Activated CD8-positive, alpha-beta T cell treated with anti-CD3 and anti-CD28 coated beads for 36 hours (primary cell): ENCODE results near the gene P2RX3. TPM values are rescaled to one million over a fixed set of nuclear protein-coding genes. Genes with fewer than 3 reads are reported as not detected.
"Not testable (repeated sequence)": the region's sequence is repeated elsewhere in the genome, so short reads cannot be mapped to it uniquely, and the experiment has no call there.

Source experiments
- ATAC-seq: fragments of 200-7000 bp; cut with Tn5 transposase; one replicate; pipeline ENCODE4 v1.10.0; 2021; ENCODE audit warnings: mild to moderate bottlenecking, moderate library complexity
- CTCF ChIA-PET: fragments of 350-600 bp; sonication (Branson Sonifier 250); formaldehyde crosslinking; loops from one replicate; lab custom pipeline; 2021; ENCODE audit warnings: antibody characterized with exemption; lab: Charles Lee
- POLR2A ChIA-PET: fragments of 350-600 bp; sonication (Branson Sonifier 250); formaldehyde crosslinking; loops from one replicate; lab custom pipeline; 2021; ENCODE audit warnings: antibody characterized with exemption; lab: Charles Lee
- DNase-seq: peaks from one replicate; pipeline ENCODE4 v3.0.0-alpha.2; 2020
- H3K27ac Mint-ChIP-seq: one replicate; pipeline ENCODE4 v1.8.0; 2021; ENCODE audit warnings: mild to moderate bottlenecking, mixed read lengths
- H3K27me3 Mint-ChIP-seq: one replicate; pipeline ENCODE4 v1.8.0; 2021; ENCODE audit warnings: mixed read lengths
- H3K36me3 Mint-ChIP-seq: one replicate; pipeline ENCODE4 v1.8.0; 2021; ENCODE audit warnings: low read depth, mixed read lengths
- H3K4me1 Mint-ChIP-seq: one replicate; pipeline ENCODE4 v1.8.0; 2021; ENCODE audit warnings: low read depth, mixed read lengths
- H3K4me3 Mint-ChIP-seq: one replicate; pipeline ENCODE4 v1.8.0; 2021; ENCODE audit warnings: mild to moderate bottlenecking, moderate library complexity, mixed read lengths
- H3K9me3 Mint-ChIP-seq: one replicate; pipeline ENCODE4 v1.8.0; 2021; ENCODE audit warnings: mixed read lengths
- CTCF ChIP-seq: fragments of 200-600 bp; IDR thresholded peaks from one replicate; pipeline ENCODE4 v1.8.0; 2022; ENCODE audit warnings: antibody characterized with exemption, mild to moderate bottlenecking
- intact Hi-C: fragments of 100-400 bp; cut with micrococcal nuclease; formaldehyde crosslinking; loops from one replicate; pipeline ENCODE4 v1.10.0; 2022
- total RNA-seq, 2 experiments: library from RNA; stranded (reverse); gene quantifications; one replicate each; pipeline ENCODE4 v1.2.3, GENCODE V29; 2021

The P2RX3 gene
- total RNA-seq, 2 experiments from 2014 or later: not detected

GRCh38 chr11:57399972-57400578 lies 61.9 kb downstream of the P2RX3 start:
- CTCF ChIA-PET: interaction anchor here (0.6 to 1.0 kb wide), 4 partner anchors 57 to 244 kb away, joined by 3 read pairs; no protein-coding TSS in a partner anchor
- Mint-ChIP-seq H3K4me3 (no peak overlapping the region), H3K36me3 (peaks cover 8% of the 10 kb centered on the region), H3K27me3 (no peaks in the 10 kb centered on the region), H3K9me3 (no peaks in the 10 kb centered on the region), H3K4me1 (peaks cover 8% of the 10 kb centered on the region), H3K27ac (no peak overlapping the region)
- POLR2A ChIA-PET: interaction anchor here (0.9 to 19.8 kb wide), 6 partner anchors 9 to 58 kb away, joined by 3 to 264 read pairs (median 6); partner anchors contain the start of genes PRG2, PRG3 and SLC43A3
- TF ChIP-seq CTCF: no peak
- ATAC-seq: no peak
- no peak for DNase-seq
- intact Hi-C loops: no loop called here

DNA sequence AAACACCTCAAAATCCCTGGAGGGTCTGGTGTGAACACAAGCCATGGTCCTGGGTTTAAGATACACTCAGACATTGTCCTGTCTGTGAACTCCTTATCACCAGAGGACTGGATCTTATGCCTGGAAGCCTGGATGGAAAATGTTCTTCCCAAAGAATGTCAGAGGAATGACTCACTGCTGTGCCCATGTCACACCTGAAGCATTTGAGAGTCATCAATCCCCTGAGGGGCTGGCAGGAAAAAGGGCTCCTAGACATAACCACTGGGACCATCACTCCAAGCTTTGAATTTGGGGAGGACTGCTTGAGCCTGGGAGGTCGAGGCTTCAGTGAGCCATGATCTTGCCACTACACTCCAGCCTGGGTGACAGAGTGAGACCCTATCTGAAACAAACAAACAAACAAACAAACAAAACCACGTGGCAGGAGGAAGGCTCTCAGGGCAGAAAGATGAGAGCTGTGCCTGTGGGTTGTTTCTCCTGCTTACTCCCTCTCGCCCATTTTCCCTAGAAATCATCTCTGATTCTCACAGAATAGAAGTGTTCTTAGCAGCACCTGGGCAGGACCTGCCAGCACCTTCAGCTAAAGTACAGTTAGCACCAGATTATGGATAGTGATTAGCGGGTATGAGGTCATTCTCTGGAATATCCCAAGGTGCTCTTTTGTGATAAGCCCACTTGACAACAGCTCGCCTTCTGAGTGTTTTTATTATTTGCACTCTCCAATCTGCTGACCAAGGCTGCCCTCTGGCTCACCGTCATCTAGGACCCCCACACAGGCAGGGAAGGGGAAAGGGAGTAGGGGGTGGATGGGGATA lies 64.2 kb downstream of the P2RX3 start:
- CTCF ChIA-PET: interaction anchor here (1.0 to 3.4 kb wide), 4 partner anchors 10 to 55 kb away, joined by 3 to 12 read pairs (median 3); no protein-coding TSS in a partner anchor
- intact Hi-C loops: no loop called here
- POLR2A ChIA-PET: interaction anchor here (1.2 to 19.8 kb wide), 6 partner anchors 8 to 21 kb away, joined by 3 to 264 read pairs (median 5); partner anchors contain the start of genes PRG2, PRG3 and SLC43A3

GRCh38 chr11:57403003-57403801 lies 65.0 kb downstream of the P2RX3 start:
- ATAC-seq, DNase-seq, H3K27ac Mint-ChIP-seq, intact Hi-C loops, H3K4me3 Mint-ChIP-seq, H3K27me3 Mint-ChIP-seq, H3K9me3 Mint-ChIP-seq: not testable (repeated sequence)
- ChIA-PET CTCF (interaction anchor here (1.0 to 3.4 kb wide), 3 partner anchors 11 to 55 kb away, joined by 3 to 12 read pairs (median 3); no protein-coding TSS in a partner anchor), POLR2A (interaction anchor here (1.2 to 19.8 kb wide), 5 partner anchors 9 to 22 kb away, joined by 3 to 264 read pairs (median 5); partner anchors contain the start of genes PRG2, PRG3 and SLC43A3)
- H3K36me3 Mint-ChIP-seq: peaks cover 38% of the 10 kb centered on the region
- peaks cover 39% of the 10 kb centered on the region for H3K4me1 Mint-ChIP-seq

More for the DNA sequence above, 64.2 kb downstream of the P2RX3 start:
- Mint-ChIP-seq H3K4me1 (peaks cover 31% of the 10 kb centered on the region), H3K27ac (no peak overlapping the region), H3K27me3 (no peaks in the 10 kb centered on the region), H3K9me3 (no peaks in the 10 kb centered on the region), H3K36me3 (peaks cover 30% of the 10 kb centered on the region), H3K4me3 (no peak overlapping the region)
- DNase-seq: no peak
- no peak for TF ChIP-seq CTCF
- no peak for ATAC-seq

DNA sequence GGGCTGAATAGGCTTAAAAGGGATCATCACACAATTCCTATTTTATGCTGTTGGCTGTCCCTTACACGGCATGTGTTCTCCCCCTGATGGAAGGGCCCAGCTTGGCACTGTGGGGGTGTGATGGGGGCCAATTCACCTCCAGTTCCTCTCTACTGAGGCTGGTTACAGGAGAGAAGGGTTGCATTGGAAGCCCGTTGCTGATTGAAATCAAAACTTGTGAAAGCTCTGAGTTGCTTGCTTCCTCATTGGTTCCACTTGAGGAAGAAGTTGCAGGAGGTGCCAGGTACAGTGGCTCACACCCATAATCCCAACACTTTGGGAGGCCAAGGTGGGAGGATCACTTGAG lies 65.6 kb downstream of the P2RX3 start:
- POLR2A ChIA-PET: interaction anchor here (19.8 kb wide), 1 partner anchor 18 kb away, joined by 264 read pairs; the partner anchor contains the start of gene SLC43A3
- intact Hi-C loops: no loop called here
- Mint-ChIP-seq H3K27ac (no peak overlapping the region), H3K36me3 (peaks cover 42% of the 10 kb centered on the region), H3K4me3 (no peak overlapping the region), H3K27me3 (no peaks in the 10 kb centered on the region), H3K4me1 (peaks cover 42% of the 10 kb centered on the region), H3K9me3 (no peaks in the 10 kb centered on the region)
- ATAC-seq (no peak), DNase-seq (no peak)
- no peak for TF ChIP-seq CTCF
- CTCF ChIA-PET: interaction anchor here (3.4 kb wide), 1 partner anchor 54 kb away, joined by 12 read pairs; no protein-coding TSS in a partner anchor
